ENCODE results near the gene SPATS2. TPM values are rescaled to one million over a fixed set of nuclear protein-coding genes. Genes with fewer than 3 reads are reported as not detected.
A peak's percentile ranks its signal among the peaks of the same experiment; 100 is the strongest.

The SPATS2 gene
- total and polyA plus RNA-seq, 2 experiments from 2014 or later = 31.0 to 43.1 TPM

DNA sequence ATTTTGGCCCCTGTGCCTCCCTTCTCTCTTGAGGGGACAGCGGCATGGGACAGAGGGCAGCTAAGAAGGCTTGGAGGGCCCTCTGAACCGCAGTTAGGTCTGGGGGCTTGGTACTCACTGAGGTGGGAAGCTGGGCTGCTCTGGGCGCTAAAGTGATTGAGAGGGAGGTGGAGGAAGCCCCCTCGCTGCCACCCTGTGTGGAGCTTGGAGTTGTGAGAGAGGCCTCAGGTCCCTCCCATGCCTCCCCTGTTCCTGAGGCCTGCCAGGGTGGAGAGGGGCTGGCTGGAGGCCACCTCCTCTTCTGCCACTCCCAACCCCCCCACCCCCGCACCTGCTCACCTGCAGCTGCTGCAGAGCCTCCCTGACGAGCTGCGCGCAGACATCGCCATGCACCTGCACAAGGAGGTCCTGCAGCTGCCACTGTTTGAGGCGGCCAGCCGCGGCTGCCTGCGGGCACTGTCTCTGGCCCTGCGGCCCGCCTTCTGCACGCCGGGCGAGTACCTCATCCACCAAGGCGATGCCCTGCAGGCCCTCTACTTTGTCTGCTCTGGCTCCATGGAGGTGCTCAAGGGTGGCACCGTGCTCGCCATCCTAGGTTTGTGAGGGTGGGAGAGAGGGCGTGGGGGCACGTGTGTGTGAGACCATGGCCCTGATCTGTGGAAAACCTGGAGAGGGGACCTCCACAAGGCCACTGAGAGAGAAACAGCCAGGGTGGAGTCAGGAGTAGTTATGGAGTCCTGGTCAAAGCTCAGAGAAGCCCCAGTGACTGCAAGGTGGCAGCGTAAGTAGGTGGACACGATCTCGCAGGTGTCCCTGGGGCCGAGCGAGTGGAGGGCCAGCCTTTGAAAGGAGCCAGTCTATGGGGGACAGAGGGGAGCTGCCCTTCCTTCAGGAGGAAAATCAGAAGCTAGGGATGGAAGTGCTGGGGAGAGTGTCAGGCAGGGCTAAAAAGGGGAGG is 182.8 kb downstream of the SPATS2 start:
- no peak overlapping the region for H3K4me3 ChIP-seq

GRCh38 chr12:49550693-49551252 is 183.5 kb downstream of the SPATS2 start:
- Histone ChIP-seq H3K4me1 (ENCODE audit: low read depth) (no peaks in the 10 kb centered on the region), H3K27me3 (peaks cover 68% of the 10 kb centered on the region), H3K27ac (no peak overlapping the region), H3K36me3 (no peaks in the 10 kb centered on the region), H3K9me3 (ENCODE audit: low read depth) (no peaks in the 10 kb centered on the region), H3K4me3 (no peak overlapping the region)
- DNase-seq (ENCODE audit: low read depth in 1 of 2, low spot score in 1 of 2) = no peak
- no peak for TF ChIP-seq CTCF (IDR thresholded peaks at IDR 0.05; ENCODE audit: low read depth, low read length)

More for the DNA sequence above, 182.8 kb downstream of the SPATS2 start:
- no peak for DNase-seq (ENCODE audit: low read depth in 1 of 2, low spot score in 1 of 2)
- peaks cover 74% of the 10 kb centered on the region for H3K27me3 ChIP-seq
- H3K36me3 ChIP-seq = no peaks in the 10 kb centered on the region
- TF ChIP-seq CTCF (IDR thresholded peaks at IDR 0.05; ENCODE audit: low read depth, low read length) = no peak
- H3K9me3 ChIP-seq (ENCODE audit: low read depth) = no peaks in the 10 kb centered on the region
- no peaks in the 10 kb centered on the region for H3K4me1 ChIP-seq (ENCODE audit: low read depth)
- no peak overlapping the region for H3K27ac ChIP-seq

DNA sequence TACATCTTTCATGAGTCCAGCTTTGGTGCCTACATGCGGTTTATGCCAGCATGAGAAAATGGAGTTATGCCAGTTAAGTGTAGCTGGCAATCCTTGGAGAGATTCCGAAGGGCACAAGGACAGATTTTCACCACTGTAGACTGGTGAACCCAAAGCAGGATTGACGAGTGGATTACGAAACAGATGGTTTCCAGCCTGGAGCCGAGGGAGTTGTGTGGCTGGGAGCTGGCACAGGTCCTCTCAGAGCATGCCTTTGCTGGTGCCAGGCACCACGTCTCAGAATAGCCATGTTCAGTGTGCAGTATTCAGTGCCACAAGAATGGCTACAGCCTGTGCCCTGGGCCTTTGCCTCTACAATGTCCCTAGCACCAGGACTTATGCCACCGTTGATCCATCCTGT is 184.8 kb downstream of the SPATS2 start:
- H3K9me3 ChIP-seq (ENCODE audit: low read depth) = no peaks in the 10 kb centered on the region
- H3K27ac ChIP-seq = no peak overlapping the region
- H3K4me3 ChIP-seq = no peak overlapping the region
- H3K4me1 ChIP-seq (ENCODE audit: low read depth) = no peaks in the 10 kb centered on the region
- TF ChIP-seq CTCF (IDR thresholded peaks at IDR 0.05; ENCODE audit: low read depth, low read length) = no peak
- DNase-seq (ENCODE audit: low read depth in 1 of 2, low spot score in 1 of 2) = peak in 1 of 2 donors; percentile 46
- H3K36me3 ChIP-seq = no peaks in the 10 kb centered on the region
- peaks cover 55% of the 10 kb centered on the region for H3K27me3 ChIP-seq

DNA sequence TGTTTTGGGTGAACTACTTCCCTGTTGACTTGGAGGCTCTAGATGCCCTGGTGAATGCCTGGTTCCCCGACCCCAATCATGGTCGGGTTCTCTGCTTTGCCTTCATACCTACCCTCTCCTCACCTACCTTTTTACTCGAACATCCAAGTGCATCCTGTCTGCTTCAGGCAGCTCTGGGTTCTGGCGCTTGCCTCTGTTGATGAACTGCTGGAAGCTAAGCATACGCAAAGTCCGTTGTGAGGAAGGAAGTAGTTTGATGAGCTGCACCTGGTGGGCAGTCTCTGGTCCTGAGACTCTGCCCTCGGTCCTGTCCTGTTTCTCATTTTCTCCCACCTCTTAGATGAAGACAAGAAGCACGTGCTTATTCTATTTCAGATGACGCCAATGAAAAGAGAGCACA is 185.2 kb downstream of the SPATS2 start:
- Histone ChIP-seq H3K27ac (no peak overlapping the region), H3K4me1 (ENCODE audit: low read depth) (no peaks in the 10 kb centered on the region), H3K36me3 (no peaks in the 10 kb centered on the region), H3K4me3 (no peak overlapping the region), H3K27me3 (peaks cover 51% of the 10 kb centered on the region), H3K9me3 (ENCODE audit: low read depth) (no peaks in the 10 kb centered on the region)
- TF ChIP-seq CTCF (IDR thresholded peaks at IDR 0.05; ENCODE audit: low read depth, low read length) = no peak
- no peak for DNase-seq (ENCODE audit: low read depth in 1 of 2, low spot score in 1 of 2)

GRCh38 chr12:49552899-49553298 is 185.6 kb downstream of the SPATS2 start:
- H3K27me3 ChIP-seq = peaks cover 47% of the 10 kb centered on the region
- no peak overlapping the region for H3K4me3 ChIP-seq
- no peak overlapping the region for H3K27ac ChIP-seq
- no peaks in the 10 kb centered on the region for H3K36me3 ChIP-seq
- TF ChIP-seq CTCF (IDR thresholded peaks at IDR 0.05; ENCODE audit: low read depth, low read length) = no peak
- H3K9me3 ChIP-seq (ENCODE audit: low read depth) = no peaks in the 10 kb centered on the region
- no peaks in the 10 kb centered on the region for H3K4me1 ChIP-seq (ENCODE audit: low read depth)
- no peak for DNase-seq (ENCODE audit: low read depth in 1 of 2, low spot score in 1 of 2)
